BE2C (cell line): Measurements from ENCODE around the gene FMNL2.

ENCODE experiments used
- DNase-seq: peaks from one replicate; pipeline ENCODE4 v3.0.0-alpha.2; 2020
- H3K27me3 ChIP-seq: fragments of 250-450 bp; sonication (Bioruptor Pico); 2 replicates; pipeline ENCODE4 v1.5.1; 2020; ENCODE audit warnings: mild to moderate bottlenecking
- H3K36me3 ChIP-seq: fragments of 250-450 bp; sonication (Bioruptor Pico); 2 replicates; pipeline ENCODE4 v1.5.1; 2020; ENCODE audit warnings: mild to moderate bottlenecking
- H3K4me1 ChIP-seq: fragments of 250-450 bp; sonication (Bioruptor Pico); 2 replicates; pipeline ENCODE4 v1.5.1; 2020
- H3K4me3 ChIP-seq: 2 replicates; pipeline ENCODE4 v1.5.1; 2011; ENCODE audit warnings: low read depth, low read length
- H3K9me3 ChIP-seq: fragments of 250-450 bp; sonication (Bioruptor Pico); 2 replicates; pipeline ENCODE4 v1.5.1; 2020
- CTCF ChIP-seq: IDR thresholded peaks from 2 replicates; pipeline ENCODE4 v1.5.1; 2012; ENCODE audit warnings: mild to moderate bottlenecking, low read depth, low read length

Gene FMNL2

GRCh38 chr2:152566728-152567069 is 231.7 kb downstream of the FMNL2 start:
- Histone ChIP-seq H3K4me1 (no peaks in the 10 kb centered on the region), H3K4me3 (no peak overlapping the region)

GRCh38 chr2:152568531-152568930 is 233.6 kb downstream of the FMNL2 start:
- Histone ChIP-seq H3K36me3 (no peaks in the 10 kb centered on the region), H3K27me3 (no peaks in the 10 kb centered on the region), H3K4me3 (no peak overlapping the region), H3K4me1 (no peaks in the 10 kb centered on the region), H3K9me3 (no peaks in the 10 kb centered on the region)
- no peak for TF ChIP-seq CTCF
- DNase-seq = no peak

More at GRCh38 chr2:152566728-152567069, 231.7 kb downstream of the FMNL2 start:
- TF ChIP-seq CTCF = no peak
- DNase-seq = no peak
- no peaks in the 10 kb centered on the region for H3K36me3 ChIP-seq
- H3K9me3 ChIP-seq = no peaks in the 10 kb centered on the region
- H3K27me3 ChIP-seq = no peaks in the 10 kb centered on the region

- Histone ChIP-seq H3K4me3 (no peak overlapping the region), H3K4me1 (no peaks in the 10 kb centered on the region), H3K36me3 (no peaks in the 10 kb centered on the region), H3K9me3 (no peaks in the 10 kb centered on the region), H3K27me3 (no peaks in the 10 kb centered on the region)
- no peak for TF ChIP-seq CTCF
- DNase-seq = no peak
Measured at GRCh38 chr2:152569186-152569585, 234.2 kb downstream of the FMNL2 start.

GRCh38 chr2:152571048-152571766 is 236.2 kb downstream of the FMNL2 start:
- no peaks in the 10 kb centered on the region for H3K27me3 ChIP-seq
- H3K4me1 ChIP-seq = no peaks in the 10 kb centered on the region
- no peak for TF ChIP-seq CTCF
- no peak overlapping the region for H3K4me3 ChIP-seq
- H3K9me3 ChIP-seq = no peaks in the 10 kb centered on the region
- DNase-seq = no peak
- no peaks in the 10 kb centered on the region for H3K36me3 ChIP-seq

- no peaks in the 10 kb centered on the region for H3K9me3 ChIP-seq
Measured at GRCh38 chr2:152572031-152572430, 237.1 kb downstream of the FMNL2 start.

More at GRCh38 chr2:152572031-152572430, 237.1 kb downstream of the FMNL2 start:
- Histone ChIP-seq H3K4me1 (no peaks in the 10 kb centered on the region), H3K27me3 (no peaks in the 10 kb centered on the region), H3K4me3 (no peak overlapping the region), H3K36me3 (no peaks in the 10 kb centered on the region)
- no peak for DNase-seq
- no peak for TF ChIP-seq CTCF
